ENCODE measurements around the gene ANXA7. TPM values are rescaled to one million over a fixed set of nuclear protein-coding genes. Genes with fewer than 3 reads are reported as not detected.
"Not testable (repeated sequence)": the region's sequence is repeated elsewhere in the genome, so short reads cannot be mapped to it uniquely, and the experiment has no call there.

The ANXA7 gene
- total RNA-seq, 1 donor: 106 TPM

DNA sequence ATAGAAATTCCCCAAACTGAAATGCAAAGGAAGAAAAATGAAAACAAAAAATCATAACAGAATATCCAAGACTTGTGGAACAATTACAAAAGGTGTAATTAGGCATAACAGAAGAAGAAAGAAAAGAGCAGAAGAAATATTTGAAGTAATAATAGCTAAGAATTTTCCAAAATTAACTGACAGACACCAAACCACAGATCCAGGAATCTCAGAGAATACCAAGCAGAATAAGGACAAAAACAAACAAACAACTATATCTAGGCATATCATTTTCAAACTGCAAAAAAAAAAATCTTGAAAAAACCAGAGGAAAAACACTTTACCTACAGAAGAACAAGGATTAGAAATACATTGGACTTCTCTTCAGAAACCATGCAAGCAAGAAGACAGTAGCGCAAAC is 80.7 kb downstream of the ANXA7 start:
- H3K9me3 ChIP-seq (ENCODE audit: low read depth, low read length): no peaks in the 10 kb centered on the region
- H3K4me3 ChIP-seq (ENCODE audit: low read length): no peak overlapping the region
- H3K4me1 ChIP-seq (ENCODE audit: insufficient read depth, low read length): no peaks in the 10 kb centered on the region
- no peaks in the 10 kb centered on the region for H3K27me3 ChIP-seq (ENCODE audit: insufficient read depth, low read length)

DNA sequence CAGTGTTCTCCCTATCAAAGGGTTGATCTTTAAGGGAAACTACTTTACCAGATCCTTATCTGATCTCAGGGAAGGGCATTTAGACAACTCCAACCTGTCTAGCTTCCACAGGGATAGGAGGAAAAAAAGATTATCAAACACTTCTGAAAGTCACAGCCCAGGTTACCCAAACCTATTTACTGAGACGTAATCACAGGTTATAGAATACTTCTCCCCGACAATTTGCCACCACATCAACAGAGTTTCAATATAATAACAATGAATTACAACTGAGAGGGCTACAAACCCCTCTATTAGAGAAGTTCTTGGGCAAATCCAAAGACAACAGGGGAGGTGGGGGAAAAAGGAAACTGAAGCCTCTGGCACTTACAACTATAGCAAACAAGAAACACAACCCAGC is 81.5 kb downstream of the ANXA7 start:
- Histone ChIP-seq H3K4me3 (ENCODE audit: low read length) (no peak overlapping the region), H3K9me3 (ENCODE audit: low read depth, low read length) (no peaks in the 10 kb centered on the region), H3K4me1 (ENCODE audit: insufficient read depth, low read length) (no peaks in the 10 kb centered on the region), H3K27me3 (ENCODE audit: insufficient read depth, low read length) (no peaks in the 10 kb centered on the region)

DNA sequence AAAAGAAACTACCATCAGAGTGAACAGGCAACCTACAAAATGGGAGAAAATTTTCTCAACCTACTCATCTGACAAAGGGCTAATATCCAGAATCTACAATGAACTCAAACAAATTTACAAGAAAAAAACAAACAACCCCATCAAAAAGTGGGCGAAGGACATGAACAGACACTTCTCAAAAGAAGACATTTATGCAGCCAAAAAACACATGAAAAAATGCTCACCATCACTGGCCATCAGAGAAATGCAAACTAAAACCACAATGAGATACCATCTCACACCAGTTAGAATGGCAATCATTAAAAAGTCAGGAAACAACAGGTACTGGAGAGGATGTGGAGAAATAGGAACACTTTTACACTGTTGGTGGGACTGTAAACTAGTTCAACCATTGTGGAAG is 85.3 kb downstream of the ANXA7 start:
- not testable (repeated sequence) for H3K4me1 ChIP-seq (ENCODE audit: insufficient read depth, low read length); H3K27me3 ChIP-seq (ENCODE audit: insufficient read depth, low read length); H3K9me3 ChIP-seq (ENCODE audit: low read depth, low read length); H3K4me3 ChIP-seq (ENCODE audit: low read length)

DNA sequence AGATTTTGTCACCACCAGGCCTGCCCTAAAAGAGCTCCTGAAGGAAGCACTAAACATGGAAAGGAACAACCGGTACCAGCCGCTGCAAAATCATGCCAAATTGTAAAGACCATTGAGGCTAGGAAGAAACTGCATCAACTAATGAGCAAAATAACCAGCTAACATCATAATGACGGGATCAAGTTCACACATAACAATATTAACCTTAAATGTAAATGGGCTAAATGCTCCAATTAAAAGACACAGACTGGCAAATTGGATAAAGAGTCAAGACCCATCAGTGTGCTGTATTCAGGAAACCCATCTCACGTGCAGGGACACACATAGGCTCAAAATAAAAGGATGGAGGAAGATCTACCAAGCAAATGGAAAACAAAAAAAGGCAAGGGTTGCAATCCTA is 88.6 kb downstream of the ANXA7 start:
- H3K4me1 ChIP-seq (ENCODE audit: insufficient read depth, low read length): not testable (repeated sequence)

More for the DNA sequence above, 88.6 kb downstream of the ANXA7 start:
- not testable (repeated sequence) for H3K9me3 ChIP-seq (ENCODE audit: low read depth, low read length); H3K4me3 ChIP-seq (ENCODE audit: low read length); H3K27me3 ChIP-seq (ENCODE audit: insufficient read depth, low read length)

Other genes with a start within 250 kb of the ANXA7 start
- gene ECD, start 246.1 kb downstream of the ANXA7 start, total RNA-seq: 67.7 TPM
- gene FAM149B1, start 245.9 kb downstream of the ANXA7 start, total RNA-seq: 8.6 TPM
- gene DNAJC9, start 166.8 kb downstream of the ANXA7 start, total RNA-seq: 15.5 TPM
- gene MRPS16, start 161.4 kb downstream of the ANXA7 start, total RNA-seq: 27.2 TPM
- gene CFAP70, start 55.2 kb downstream of the ANXA7 start, total RNA-seq: 1.3 TPM
- 0.73 TPM for gene MSS51, start 19.5 kb upstream of the ANXA7 start, total RNA-seq
- gene PPP3CB, start 82.0 kb upstream of the ANXA7 start, total RNA-seq: 13.9 TPM
- gene USP54, start 177.3 kb upstream of the ANXA7 start, total RNA-seq: 1.8 TPM
- gene MYOZ1, start 227.4 kb upstream of the ANXA7 start, total RNA-seq: not detected
- gene SYNPO2L, start 242.0 kb upstream of the ANXA7 start, total RNA-seq: 0.10 TPM

All from mononuclear cell (primary cell).